ENCODE data around the gene ZNF474. TPM values are rescaled to one million over a fixed set of nuclear protein-coding genes. Genes with fewer than 3 reads are reported as not detected.

ZNF474 gene
- total and polyA plus RNA-seq, 2 of the 4 experiments (the other 2 are of a cell fraction): 0.24 to 0.54 TPM

DNA sequence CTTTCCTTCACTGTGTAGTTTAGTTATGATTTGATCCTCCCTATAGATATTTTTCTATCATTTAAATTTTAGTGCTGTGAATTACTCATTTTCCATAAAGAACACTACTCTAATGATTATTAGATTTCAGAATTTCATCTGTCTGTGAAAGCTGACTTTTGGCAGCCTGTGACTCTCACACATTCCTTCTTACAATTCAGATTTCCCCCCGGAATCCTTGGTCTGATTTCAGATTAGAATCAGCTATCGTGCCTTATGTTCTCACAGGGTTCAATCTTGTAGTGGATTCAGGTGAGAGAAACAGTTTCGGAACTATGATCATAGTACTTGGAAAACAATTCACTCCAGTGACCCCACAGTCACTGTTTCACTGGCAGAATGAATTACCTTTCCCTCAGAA is 26.2 kb downstream of the ZNF474 start:
- ATAC-seq (ENCODE audit: low read depth) (no peak), DNase-seq (no peak)
- H3K4me2 ChIP-seq (ENCODE audit: low read depth, low read length): no peak overlapping the region
- H3K79me1 ChIP-seq (ENCODE audit: low read depth in 1 of 2, low read length in 2 of 2): peaks cover 10 to 18% of the 10 kb centered on the region in 2 experiments; a peak in 3 of 4 replicates
- peak overlapping the region; percentile 74; the same call in 1 of the 2 replicates for H2AK5ac ChIP-seq (ENCODE audit: low read depth, low read length)
- in situ Hi-C loops (cut with MboI; ENCODE audit: low sequenced_read_pairs) (loop anchor here (5.0 to 10.0 kb wide), 2 partner anchors 63 to 191 kb away; partner anchors contain the start of gene SRFBP1), intact Hi-C loops (cut with micrococcal nuclease) (no loop called here), dilution Hi-C loops (cut with HindIII; ENCODE audit: low sequenced_read_pairs, unreplicated experiment) (no loop called here)
- peak overlapping the region; percentile 87; the same call in 1 of the 2 replicates for H4K5ac ChIP-seq (ENCODE audit: low read depth, low read length)
- H3K56ac ChIP-seq (ENCODE audit: extremely low read depth, insufficient read depth, low read length): no peak overlapping the region
- peak overlapping the region; percentile 94 for H2BK120ac ChIP-seq (ENCODE audit: low read depth, low read length)
- H3K4ac ChIP-seq (ENCODE audit: low read depth, low read length): peak overlapping the region; percentile 61; the same call in 1 of the 2 replicates
- peaks cover 19% of the 10 kb centered on the region for H3K9me1 ChIP-seq (ENCODE audit: insufficient read depth, low read length)
- H2AFZ ChIP-seq (replicated peaks; ENCODE audit: low read length, poor library complexity): no peak overlapping the region
- peaks cover 32% of the 10 kb centered on the region for H3K4me1 ChIP-seq (ENCODE audit: control insufficient read depth, insufficient read depth, low read length)
- H4K20me1 ChIP-seq (ENCODE audit: insufficient read depth, low read length): no peaks in the 10 kb centered on the region
- ChIA-PET CTCF (interaction anchor here (1.1 to 2.9 kb wide), 6 partner anchors 8 to 79 kb away, joined by 4 to 13 read pairs (median 9); no protein-coding TSS in a partner anchor), POLR2A (ENCODE audit: unreplicated experiment) (no interaction called here)
- WGBS, 2 experiments (ENCODE audit: extremely low coverage in 2 of 2, insufficient read length in 1 of 2): no CpG with 5 or more reads among the region's 3 CpGs
- no TSS peak for BruUV-seq (replicated peaks)
- H3K23ac ChIP-seq (ENCODE audit: low read depth, low read length): peak overlapping the region; percentile 43; the same call in 1 of the 2 replicates
- peak overlapping the region; percentile 17; the same call in 1 of the 2 replicates for H3K14ac ChIP-seq (replicated peaks; ENCODE audit: low read depth, low read length)
- H2AK9ac ChIP-seq (replicated peaks; ENCODE audit: low read depth, low read length, poor library complexity): no peak overlapping the region
- peak overlapping the region; percentile 89; the same call in 2 of the 3 replicates for H2BK15ac ChIP-seq (ENCODE audit: low read depth, low read length)
- H3K27me3 ChIP-seq (ENCODE audit: control insufficient read depth, insufficient read depth, low read length): no peaks in the 10 kb centered on the region
- H4K91ac ChIP-seq (ENCODE audit: insufficient read depth, low read depth, low read length): peak overlapping the region; percentile 69; the same call in 1 of the 2 replicates
- H3K18ac ChIP-seq (ENCODE audit: low read depth, low read length): peak overlapping the region; percentile 76; the same call in 1 of the 2 replicates
- no peaks in the 10 kb centered on the region for H3K9me3 ChIP-seq (ENCODE audit: control insufficient read depth, insufficient read depth, low read length)
- H4K8ac ChIP-seq (ENCODE audit: low read depth in 2 of 2, low read length in 2 of 2): peak overlapping the region; percentile 74 to 83; a peak in 3 of 4 replicates
- peak overlapping the region; percentile 98 for H2BK5ac ChIP-seq (ENCODE audit: low read depth, low read length, poor library complexity, severe bottlenecking)
- no peak overlapping the region for H3K27ac ChIP-seq (ENCODE audit: insufficient read depth, low read length)
- H3K9ac ChIP-seq (ENCODE audit: low read depth, low read length): no peak overlapping the region; the same call in 1 of the 2 replicates
- TF ChIP-seq POLR2A (IDR thresholded peaks at IDR 0.05; ENCODE audit: low read depth, low read length): no peak
- no peak for TF ChIP-seq MAFK (IDR thresholded peaks at IDR 0.05; ENCODE audit: low read depth, low read length)
- TF ChIP-seq FOS (IDR thresholded peaks at IDR 0.05; ENCODE audit: low read depth, low read length): no peak
- TF ChIP-seq RAD21 (IDR thresholded peaks at IDR 0.05; ENCODE audit: low read length): no peak
- no peak for TF ChIP-seq BHLHE40 (IDR thresholded peaks at IDR 0.05; ENCODE audit: low read depth, low read length)
- no peak for TF ChIP-seq USF2 (IDR thresholded peaks at IDR 0.05; ENCODE audit: low read depth, low read length)
- no peak for TF ChIP-seq MXI1 (IDR thresholded peaks at IDR 0.05; ENCODE audit: borderline replicate concordance, low read depth, low read length)
- TF ChIP-seq RCOR1 (IDR thresholded peaks at IDR 0.05; ENCODE audit: insufficient replicate concordance, low read length): no peak
- no peaks in the 10 kb centered on the region for H3K36me3 ChIP-seq (ENCODE audit: control insufficient read depth, insufficient read depth, low read length)
- H3K4me3 ChIP-seq (ENCODE audit: insufficient read depth, low read depth, low read length): no peak overlapping the region
- H2BK20ac ChIP-seq (ENCODE audit: low read depth, low read length): peak overlapping the region; percentile 80
